Fibroblast of villous mesenchyme (primary cell): ENCODE results near the gene SHISA7. TPM values are rescaled to one million over a fixed set of nuclear protein-coding genes. Genes with fewer than 3 reads are reported as not detected.

Experiments
- DNase-seq: peaks from one replicate; pipeline ENCODE4 v3.0.0-alpha.2; 2010; ENCODE audit warnings: low read depth
- H3K4me3 ChIP-seq: 2 replicates; pipeline ENCODE4 v1.5.1; 2011; ENCODE audit warnings: low read depth, mild to moderate bottlenecking, low read length
- total RNA-seq: library from RNA; depleted of rRNA; stranded (reverse); fragments of >200 nt; gene quantifications from 2 replicates; pipeline ENCODE4 v1.2.3, GENCODE V29; 2012
- TF ChIP-seq, protein P1 (sequence below): IDR thresholded peaks from 2 replicates; pipeline ENCODE4 v1.5.1; 2012; ENCODE audit warnings: low read depth, mild to moderate bottlenecking, low read length; ENCODE audit not compliant: insufficient read depth

SHISA7 gene
- total RNA-seq, 1 donor, result not detected

GRCh38 chr19:55474269-55475265 is 31.5 kb upstream of the SHISA7 start:
- TF ChIP-seq, protein P1, sequence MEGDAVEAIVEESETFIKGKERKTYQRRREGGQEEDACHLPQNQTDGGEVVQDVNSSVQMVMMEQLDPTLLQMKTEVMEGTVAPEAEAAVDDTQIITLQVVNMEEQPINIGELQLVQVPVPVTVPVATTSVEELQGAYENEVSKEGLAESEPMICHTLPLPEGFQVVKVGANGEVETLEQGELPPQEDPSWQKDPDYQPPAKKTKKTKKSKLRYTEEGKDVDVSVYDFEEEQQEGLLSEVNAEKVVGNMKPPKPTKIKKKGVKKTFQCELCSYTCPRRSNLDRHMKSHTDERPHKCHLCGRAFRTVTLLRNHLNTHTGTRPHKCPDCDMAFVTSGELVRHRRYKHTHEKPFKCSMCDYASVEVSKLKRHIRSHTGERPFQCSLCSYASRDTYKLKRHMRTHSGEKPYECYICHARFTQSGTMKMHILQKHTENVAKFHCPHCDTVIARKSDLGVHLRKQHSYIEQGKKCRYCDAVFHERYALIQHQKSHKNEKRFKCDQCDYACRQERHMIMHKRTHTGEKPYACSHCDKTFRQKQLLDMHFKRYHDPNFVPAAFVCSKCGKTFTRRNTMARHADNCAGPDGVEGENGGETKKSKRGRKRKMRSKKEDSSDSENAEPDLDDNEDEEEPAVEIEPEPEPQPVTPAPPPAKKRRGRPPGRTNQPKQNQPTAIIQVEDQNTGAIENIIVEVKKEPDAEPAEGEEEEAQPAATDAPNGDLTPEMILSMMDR, result no peak
- DNase-seq, result peak; percentile 54
- no peak overlapping the region for H3K4me3 ChIP-seq

DNA sequence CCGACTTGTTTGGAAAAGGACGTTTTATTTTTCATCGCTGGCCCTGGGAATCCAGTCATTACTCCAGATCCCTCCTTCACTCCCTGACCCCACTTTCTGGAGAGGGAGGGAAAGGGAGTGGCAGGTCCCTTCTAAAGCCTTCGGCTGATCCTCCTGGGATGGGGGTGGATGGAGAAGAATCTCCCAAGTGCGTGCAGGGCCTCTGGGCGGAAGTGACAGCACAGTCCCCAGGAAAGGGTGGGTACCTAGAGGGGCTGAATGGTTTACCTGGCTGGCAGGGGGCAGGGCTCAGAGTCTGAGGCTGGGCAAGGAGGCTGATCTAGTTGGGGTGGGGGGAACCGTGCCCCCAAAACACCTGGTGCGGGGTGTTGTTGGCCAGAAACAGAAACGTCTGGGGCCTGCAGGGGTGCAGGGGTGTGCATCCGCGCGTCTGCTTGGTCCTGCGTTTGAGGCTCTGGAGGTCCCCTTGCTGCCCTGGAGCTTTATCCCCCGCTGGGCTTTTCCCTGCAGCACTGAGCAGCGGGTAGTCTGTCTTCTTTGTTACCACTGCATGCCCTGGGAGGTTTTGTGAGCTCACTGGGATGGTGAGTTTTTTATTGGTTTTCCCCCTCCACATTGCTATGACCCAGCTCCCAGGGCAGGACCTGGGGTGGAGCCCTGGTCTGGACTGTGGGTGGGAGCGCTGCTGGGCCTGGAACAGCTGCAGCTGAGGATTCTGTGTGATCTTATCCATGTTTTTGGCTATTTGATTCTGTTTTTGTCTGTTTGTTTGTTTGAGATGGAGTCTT is 30.3 kb upstream of the SHISA7 start:
- peak; percentile 76 for DNase-seq
- H3K4me3 ChIP-seq, result no peak overlapping the region
- TF ChIP-seq, protein P1, result no peak

DNA sequence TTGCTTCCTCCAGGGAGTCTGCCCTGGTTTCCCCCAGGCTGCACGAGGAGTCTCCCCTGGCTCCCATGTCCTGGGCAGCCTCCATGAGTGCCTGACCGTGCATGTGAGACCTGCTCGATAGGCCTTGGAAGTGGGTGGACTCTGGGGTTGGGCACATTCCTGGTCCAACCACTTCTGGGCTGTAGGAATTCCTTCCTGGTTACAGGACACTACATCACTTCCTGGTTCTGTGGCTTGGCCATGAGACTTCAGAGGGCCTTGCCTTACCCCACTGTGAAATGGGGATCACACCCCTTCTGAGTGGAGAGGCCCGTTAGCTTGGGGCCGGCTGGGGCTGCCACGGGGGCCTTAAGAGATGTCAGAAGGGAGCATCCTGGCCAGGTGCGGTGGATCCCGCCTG is 29.4 kb upstream of the SHISA7 start:
- H3K4me3 ChIP-seq, result no peak overlapping the region
- TF ChIP-seq, protein P1, result no peak
- peak; percentile 52 for DNase-seq

DNA sequence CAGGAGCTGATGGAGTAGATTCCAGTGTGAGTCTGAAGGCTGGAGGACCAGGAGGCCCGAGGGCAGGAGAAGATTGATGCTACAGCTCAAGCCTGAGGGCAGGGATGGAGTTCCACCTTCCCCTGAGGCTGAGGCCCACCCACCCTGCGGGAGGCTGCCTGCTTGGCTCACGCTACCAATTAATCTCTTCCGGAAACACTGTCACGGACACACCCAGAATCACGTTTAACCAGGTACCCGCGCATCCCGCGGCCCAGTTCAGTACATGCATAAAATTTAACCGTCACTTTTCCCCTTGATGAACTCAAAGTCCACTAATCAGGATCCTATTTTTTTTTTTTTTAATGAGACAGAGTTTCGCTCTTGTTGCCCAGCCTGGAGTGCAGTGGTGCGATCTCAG is 28.2 kb upstream of the SHISA7 start:
- DNase-seq, result no peak
- TF ChIP-seq, protein P1, result no peak
- no peak overlapping the region for H3K4me3 ChIP-seq

- H3K4me3 ChIP-seq, result no peak overlapping the region
- TF ChIP-seq, protein P1, result no peak
- no peak for DNase-seq
Measured at GRCh38 chr19:55468054-55468393, 24.9 kb upstream of the SHISA7 start.

- no peak overlapping the region for H3K4me3 ChIP-seq
- TF ChIP-seq, protein P1, result peak; percentile 95
- DNase-seq, result peak; percentile 93
Measured at GRCh38 chr19:55467236-55468053, 24.3 kb upstream of the SHISA7 start.
